GM12873 (cell line): Measurements from ENCODE around the gene ZNF648.

Experiments used
- TF ChIP-seq, protein P1 (sequence below): IDR thresholded peaks from 2 replicates; pipeline ENCODE4 v1.5.1; 2012; ENCODE audit warnings: low read depth, mild to moderate bottlenecking, moderate library complexity, low read length, control low read depth; ENCODE audit not compliant: insufficient read depth; ENCODE audit errors: missing control alignments

Gene ZNF648

DNA sequence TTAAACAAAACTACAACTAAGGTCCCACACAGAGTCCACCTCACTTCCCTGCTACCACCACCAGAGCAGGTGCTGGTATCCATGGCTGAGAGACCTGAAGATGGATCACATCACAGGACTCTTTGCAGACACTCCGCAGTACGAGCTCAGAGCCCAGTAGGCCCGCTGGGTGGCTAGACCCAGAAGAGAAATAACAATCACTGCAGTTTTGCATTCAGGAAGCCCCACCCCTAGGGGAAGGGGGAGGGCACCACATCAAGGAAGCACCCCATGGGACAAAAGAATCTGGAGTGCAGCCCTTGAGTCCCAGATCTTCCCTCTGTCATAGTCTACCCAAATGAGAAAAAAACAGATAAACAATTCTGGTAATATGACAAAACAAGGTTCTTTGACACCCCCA lies 56.9 kb downstream of the ZNF648 start:
- TF ChIP-seq, protein P1, sequence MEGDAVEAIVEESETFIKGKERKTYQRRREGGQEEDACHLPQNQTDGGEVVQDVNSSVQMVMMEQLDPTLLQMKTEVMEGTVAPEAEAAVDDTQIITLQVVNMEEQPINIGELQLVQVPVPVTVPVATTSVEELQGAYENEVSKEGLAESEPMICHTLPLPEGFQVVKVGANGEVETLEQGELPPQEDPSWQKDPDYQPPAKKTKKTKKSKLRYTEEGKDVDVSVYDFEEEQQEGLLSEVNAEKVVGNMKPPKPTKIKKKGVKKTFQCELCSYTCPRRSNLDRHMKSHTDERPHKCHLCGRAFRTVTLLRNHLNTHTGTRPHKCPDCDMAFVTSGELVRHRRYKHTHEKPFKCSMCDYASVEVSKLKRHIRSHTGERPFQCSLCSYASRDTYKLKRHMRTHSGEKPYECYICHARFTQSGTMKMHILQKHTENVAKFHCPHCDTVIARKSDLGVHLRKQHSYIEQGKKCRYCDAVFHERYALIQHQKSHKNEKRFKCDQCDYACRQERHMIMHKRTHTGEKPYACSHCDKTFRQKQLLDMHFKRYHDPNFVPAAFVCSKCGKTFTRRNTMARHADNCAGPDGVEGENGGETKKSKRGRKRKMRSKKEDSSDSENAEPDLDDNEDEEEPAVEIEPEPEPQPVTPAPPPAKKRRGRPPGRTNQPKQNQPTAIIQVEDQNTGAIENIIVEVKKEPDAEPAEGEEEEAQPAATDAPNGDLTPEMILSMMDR: no peak
